ENCODE results near the gene IGF1R. TPM values are rescaled to one million over a fixed set of nuclear protein-coding genes. Genes with fewer than 3 reads are reported as not detected.

Gene IGF1R
- total RNA-seq, 4 donors from 2014 or later: 49.4 to 239 (median 109) TPM

DNA sequence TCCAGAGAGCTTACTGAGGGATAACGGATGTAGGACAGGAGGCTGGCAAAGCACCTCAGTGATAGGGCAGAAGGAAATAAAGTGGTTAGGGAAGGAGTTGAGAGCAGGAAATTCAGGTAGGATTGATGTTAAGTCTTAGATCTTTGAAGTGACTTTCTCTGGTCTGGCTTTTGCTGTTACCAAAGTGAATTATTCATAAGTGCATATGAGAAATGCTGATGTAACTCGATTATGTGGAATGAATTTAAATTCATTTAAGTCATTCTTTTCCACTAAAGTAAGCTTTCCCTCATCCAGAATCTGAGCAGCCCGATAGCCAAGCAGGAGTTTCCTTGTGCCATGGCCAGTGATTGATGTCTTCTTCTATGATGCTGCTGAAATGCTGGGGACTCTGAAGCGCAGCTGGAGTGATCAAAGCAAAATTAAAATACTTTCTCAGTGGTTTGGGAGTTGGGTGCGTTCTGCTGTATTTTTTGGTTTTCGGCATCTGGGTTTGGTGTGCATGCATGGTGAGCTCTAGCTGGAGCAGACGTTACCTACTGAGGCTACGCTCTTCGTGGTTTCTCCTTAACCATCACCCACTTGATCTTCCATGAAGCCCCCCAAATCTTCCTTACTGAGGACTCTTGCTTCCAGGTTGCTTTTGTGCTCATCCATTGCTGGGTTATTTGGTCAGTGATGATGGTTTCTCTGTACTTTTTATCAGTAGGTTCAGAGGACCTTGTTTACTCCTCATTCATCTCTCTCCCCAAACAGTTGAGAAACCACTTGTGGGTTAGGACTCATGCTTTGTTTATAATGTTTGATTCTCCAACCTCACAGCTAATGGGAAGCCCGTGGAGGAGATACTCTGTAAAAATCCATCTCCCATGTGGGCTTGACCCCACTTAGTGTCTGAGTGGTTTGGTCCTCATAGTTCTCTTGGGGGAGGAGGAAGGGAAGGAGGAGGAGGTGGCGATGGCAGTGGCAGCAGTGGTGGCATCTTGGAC, 72.5 kb downstream of the IGF1R start:
- in situ Hi-C loops (cut with MboI; ENCODE audit: low pct_ligation_motif_present in 1 of 4, low pct_unique_long_range_greater_than_20kb in 1 of 4, low sequenced_read_pairs in 3 of 4): no loop called here
- intact Hi-C loops (cut with DNase I; ENCODE audit: low total_unique reads): no loop called here
- no peak overlapping the region for H3K4me3 ChIP-seq
- no peaks in the 10 kb centered on the region for H3K9me3 ChIP-seq
- no peak for DNase-seq
- no peaks in the 10 kb centered on the region for H3K36me3 ChIP-seq
- H3K4me1 ChIP-seq: peaks cover 3 to 35% (median 23%) of the 10 kb centered on the region in 4 donors
- no peaks in the 10 kb centered on the region for H3K27me3 ChIP-seq
- TF ChIP-seq POLR2AphosphoS5 (IDR thresholded peaks at IDR 0.05) (no peak), POLR2A (IDR thresholded peaks at IDR 0.05) (no peak), EP300 (IDR thresholded peaks at IDR 0.05; ENCODE audit: low read depth) (no peak)
- WGBS, 2 donors (ENCODE audit: low coverage in 1 of 2): 75 to 80% methylated on average over 7 to 11 of the region's 11 CpGs
- no peak overlapping the region for H3K27ac ChIP-seq

GRCh38 chr15:98722209-98722608, 73.9 kb downstream of the IGF1R start:
- Histone ChIP-seq H3K9me3 (no peaks in the 10 kb centered on the region), H3K4me3 (no peak overlapping the region), H3K27ac (no peak overlapping the region), H3K27me3 (no peaks in the 10 kb centered on the region), H3K36me3 (no peaks in the 10 kb centered on the region), H3K4me1 (peaks cover 4 to 41% (median 28%) of the 10 kb centered on the region in 4 donors)
- DNase-seq: no peak
- no peak for TF ChIP-seq POLR2A (IDR thresholded peaks at IDR 0.05)
- TF ChIP-seq CTCF (IDR thresholded peaks at IDR 0.05): no peak
- TF ChIP-seq EP300 (IDR thresholded peaks at IDR 0.05; ENCODE audit: low read depth): no peak
- no peak for TF ChIP-seq POLR2AphosphoS5 (IDR thresholded peaks at IDR 0.05)
- intact Hi-C loops (cut with DNase I; ENCODE audit: low total_unique reads): no loop called here
- in situ Hi-C loops (cut with MboI; ENCODE audit: low pct_ligation_motif_present in 1 of 4, low pct_unique_long_range_greater_than_20kb in 1 of 4, low sequenced_read_pairs in 3 of 4): no loop called here
- WGBS, 2 donors (ENCODE audit: low coverage in 1 of 2): 85% methylated on average over 8 of the region's 8 CpGs; no CpG with 5 or more reads in 1 of the 2 donors

DNA sequence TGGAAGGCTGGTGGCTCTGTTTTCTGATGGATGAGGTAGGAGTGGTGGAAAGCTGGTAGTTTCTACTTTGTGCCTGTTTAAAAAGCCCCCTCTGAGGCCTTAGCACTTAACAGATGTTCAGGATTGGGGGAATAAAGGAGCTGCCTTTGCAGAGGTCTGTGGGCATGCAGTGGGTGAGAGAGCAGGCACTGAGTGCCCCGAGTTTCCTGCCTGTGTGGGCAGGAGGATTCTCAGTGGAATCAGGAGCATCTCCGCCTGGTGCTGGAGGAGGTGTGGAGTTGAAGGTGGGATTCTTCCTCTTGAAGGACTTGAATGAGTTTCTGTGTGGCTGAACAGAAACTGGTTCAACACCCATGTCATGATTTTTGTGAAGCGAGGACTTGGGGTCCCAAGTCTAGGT, 74.3 kb downstream of the IGF1R start:
- Histone ChIP-seq H3K27me3 (no peaks in the 10 kb centered on the region), H3K4me1 (peaks cover 9 to 45% (median 33%) of the 10 kb centered on the region in 4 donors), H3K4me3 (no peak overlapping the region), H3K36me3 (no peaks in the 10 kb centered on the region), H3K27ac (no peak overlapping the region), H3K9me3 (no peaks in the 10 kb centered on the region)
- no peak for TF ChIP-seq POLR2A (IDR thresholded peaks at IDR 0.05)
- in situ Hi-C loops (cut with MboI; ENCODE audit: low pct_ligation_motif_present in 1 of 4, low pct_unique_long_range_greater_than_20kb in 1 of 4, low sequenced_read_pairs in 3 of 4): no loop called here
- intact Hi-C loops (cut with DNase I; ENCODE audit: low total_unique reads): no loop called here
- DNase-seq: no peak
- WGBS, 2 donors (ENCODE audit: low coverage in 1 of 2): 91% methylated on average over 3 of the region's 3 CpGs; no CpG with 5 or more reads in 1 of the 2 donors

DNA sequence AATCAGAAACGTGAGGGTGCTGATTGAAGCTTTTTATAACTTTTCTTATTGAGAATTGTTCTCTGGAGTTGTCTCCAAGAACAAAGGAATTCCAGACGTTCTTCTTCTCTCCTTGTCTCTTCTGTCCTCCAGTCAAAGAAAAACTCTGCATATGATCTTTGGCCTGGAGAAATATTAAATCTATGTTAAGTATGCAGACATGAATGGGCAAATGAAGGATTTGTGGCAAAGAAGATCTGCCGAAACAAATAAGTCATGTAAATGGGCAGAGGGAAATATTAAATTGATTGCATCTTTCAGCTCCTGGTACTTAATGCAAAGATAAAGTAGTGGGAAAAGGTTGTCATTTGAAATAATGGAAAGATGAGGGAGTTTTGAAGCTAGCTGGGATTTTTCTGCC, 74.9 kb downstream of the IGF1R start:
- intact Hi-C loops (cut with DNase I; ENCODE audit: low total_unique reads) (no loop called here), in situ Hi-C loops (cut with MboI; ENCODE audit: low pct_ligation_motif_present in 1 of 4, low pct_unique_long_range_greater_than_20kb in 1 of 4, low sequenced_read_pairs in 3 of 4) (no loop called here)
- WGBS, 2 donors (ENCODE audit: low coverage in 1 of 2): 46 to 54% methylated on average over 3 of the region's 3 CpGs
- no peak for DNase-seq
- H3K9me3 ChIP-seq: no peaks in the 10 kb centered on the region
- no peaks in the 10 kb centered on the region for H3K27me3 ChIP-seq
- peaks cover 14 to 47% (median 37%) of the 10 kb centered on the region in 4 donors for H3K4me1 ChIP-seq
- peak overlapping the region in 2 of 4 donors; percentile 75 to 81 for H3K27ac ChIP-seq
- no peak overlapping the region for H3K4me3 ChIP-seq
- no peaks in the 10 kb centered on the region for H3K36me3 ChIP-seq
- no peak for TF ChIP-seq POLR2AphosphoS5 (IDR thresholded peaks at IDR 0.05)
- TF ChIP-seq POLR2A (IDR thresholded peaks at IDR 0.05): no peak
- TF ChIP-seq CTCF (IDR thresholded peaks at IDR 0.05): no peak
- no peak for TF ChIP-seq EP300 (IDR thresholded peaks at IDR 0.05; ENCODE audit: low read depth)

DNA sequence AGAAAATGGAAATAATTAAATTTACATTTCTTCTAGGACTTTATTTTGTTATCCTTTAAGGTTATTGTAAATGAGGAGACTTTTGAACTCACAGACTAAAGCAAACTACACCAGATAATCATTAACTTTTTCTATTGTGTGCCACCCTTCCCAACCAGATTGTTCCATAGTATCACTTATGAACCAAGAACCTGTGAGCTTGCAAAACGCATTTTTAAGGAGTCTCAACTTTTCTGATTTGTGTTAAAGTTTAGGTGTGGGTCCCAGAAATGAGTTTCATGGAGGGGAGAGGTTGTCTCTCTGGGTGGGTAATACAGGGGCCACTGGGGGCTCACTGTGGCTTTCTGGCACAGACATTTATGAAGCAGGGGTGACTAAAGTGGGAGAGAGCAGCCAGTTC, 75.7 kb downstream of the IGF1R start:
- in situ Hi-C loops (cut with MboI; ENCODE audit: low pct_ligation_motif_present in 1 of 4, low pct_unique_long_range_greater_than_20kb in 1 of 4, low sequenced_read_pairs in 3 of 4) (no loop called here), intact Hi-C loops (cut with DNase I; ENCODE audit: low total_unique reads) (no loop called here)
- peak overlapping the region; percentile 66 to 81 (median 70) for H3K27ac ChIP-seq
- H3K9me3 ChIP-seq: no peaks in the 10 kb centered on the region
- H3K27me3 ChIP-seq: no peaks in the 10 kb centered on the region
- no peaks in the 10 kb centered on the region for H3K36me3 ChIP-seq
- 50% methylated on average over 1 of the region's 1 CpG; no CpG with 5 or more reads in 1 of the 2 donors for WGBS, 2 donors (ENCODE audit: low coverage in 1 of 2)
- DNase-seq: no peak
- no peak overlapping the region for H3K4me3 ChIP-seq
- TF ChIP-seq EP300 (IDR thresholded peaks at IDR 0.05; ENCODE audit: low read depth): no peak
- no peak for TF ChIP-seq POLR2A (IDR thresholded peaks at IDR 0.05)
- TF ChIP-seq POLR2AphosphoS5 (IDR thresholded peaks at IDR 0.05): no peak
- TF ChIP-seq CTCF (IDR thresholded peaks at IDR 0.05): no peak
- H3K4me1 ChIP-seq: peaks cover 20 to 50% (median 43%) of the 10 kb centered on the region in 4 donors

Data from transverse colon (tissue), 4 donors.